Stimulated activated CD8-positive, alpha-beta memory T cell treated with anti-CD3 and anti-CD28 coated beads, Interleukin-12 subunit alpha, Interleukin-12 subunit beta, amount 100 ng/mL, for 1 hour (primary cell): ENCODE data around the gene MYL10.

ENCODE experiments used
- DNase-seq: peaks from one replicate; pipeline ENCODE4 v3.0.0-alpha.2; 2020; ENCODE audit warnings: low read depth

MYL10 gene

GRCh38 chr7:101629171-101629570 lies at the start of gene MYL10:
MYL10 (minus strand) TSS chr7:101629296; CDS start chr7:101629118, 178 bp downstream.
- no peak for DNase-seq

- DNase-seq: no peak
Measured at GRCh38 chr7:101678658-101679057, 49.6 kb upstream of the MYL10 start.

- DNase-seq: no peak
Measured at GRCh38 chr7:101677797-101678479, 48.8 kb upstream of the MYL10 start.

- DNase-seq: no peak
Measured at GRCh38 chr7:101677391-101677790, 48.3 kb upstream of the MYL10 start.

GRCh38 chr7:101676956-101677355 lies 47.9 kb upstream of the MYL10 start:
- no peak for DNase-seq

GRCh38 chr7:101676062-101676598 lies 47.0 kb upstream of the MYL10 start:
- DNase-seq: no peak

- DNase-seq: no peak
Measured at GRCh38 chr7:101674439-101674838, 45.3 kb upstream of the MYL10 start.

GRCh38 chr7:101673951-101674350 lies 44.9 kb upstream of the MYL10 start:
- no peak for DNase-seq

- no peak for DNase-seq
Measured at GRCh38 chr7:101673315-101673714, 44.2 kb upstream of the MYL10 start.

GRCh38 chr7:101671371-101672356 lies 42.6 kb upstream of the MYL10 start:
- DNase-seq: no peak

GRCh38 chr7:101669307-101669706 lies 40.2 kb upstream of the MYL10 start:
- DNase-seq: no peak

- no peak for DNase-seq
Measured at GRCh38 chr7:101668726-101669125, 39.6 kb upstream of the MYL10 start.

- DNase-seq: no peak
Measured at GRCh38 chr7:101667920-101668319, 38.8 kb upstream of the MYL10 start.

- DNase-seq: no peak
Measured at GRCh38 chr7:101667399-101667798, 38.3 kb upstream of the MYL10 start.

GRCh38 chr7:101666741-101667140 lies 37.6 kb upstream of the MYL10 start:
- DNase-seq: no peak

- no peak for DNase-seq
Measured at GRCh38 chr7:101666293-101666692, 37.2 kb upstream of the MYL10 start.

GRCh38 chr7:101664893-101665471 lies 35.9 kb upstream of the MYL10 start:
- DNase-seq: no peak

- no peak for DNase-seq
Measured at GRCh38 chr7:101664436-101664835, 35.3 kb upstream of the MYL10 start.

- DNase-seq: no peak
Measured at GRCh38 chr7:101663747-101664146, 34.7 kb upstream of the MYL10 start.

GRCh38 chr7:101662447-101662998 lies 33.4 kb upstream of the MYL10 start:
- no peak for DNase-seq

- no peak for DNase-seq
Measured at GRCh38 chr7:101659706-101660105, 30.6 kb upstream of the MYL10 start.

- DNase-seq: no peak
Measured at GRCh38 chr7:101657171-101657570, 28.1 kb upstream of the MYL10 start.
